A549 treated with CORT108297 at 1 μM for 4 hours (cell line): ENCODE results near the gene KBTBD13. TPM values are rescaled to one million over a fixed set of nuclear protein-coding genes. Genes with fewer than 3 reads are reported as not detected.

Experiments used
- total RNA-seq: library from RNA; stranded (reverse); fragments of 200-300 nt; extraction: Qiagen RNA extraction; gene quantifications from 5 replicates; pipeline ENCODE4 v1.2.3, GENCODE V29; 2022

Gene KBTBD13
- total RNA-seq = not detected in 5 replicates

DNA sequence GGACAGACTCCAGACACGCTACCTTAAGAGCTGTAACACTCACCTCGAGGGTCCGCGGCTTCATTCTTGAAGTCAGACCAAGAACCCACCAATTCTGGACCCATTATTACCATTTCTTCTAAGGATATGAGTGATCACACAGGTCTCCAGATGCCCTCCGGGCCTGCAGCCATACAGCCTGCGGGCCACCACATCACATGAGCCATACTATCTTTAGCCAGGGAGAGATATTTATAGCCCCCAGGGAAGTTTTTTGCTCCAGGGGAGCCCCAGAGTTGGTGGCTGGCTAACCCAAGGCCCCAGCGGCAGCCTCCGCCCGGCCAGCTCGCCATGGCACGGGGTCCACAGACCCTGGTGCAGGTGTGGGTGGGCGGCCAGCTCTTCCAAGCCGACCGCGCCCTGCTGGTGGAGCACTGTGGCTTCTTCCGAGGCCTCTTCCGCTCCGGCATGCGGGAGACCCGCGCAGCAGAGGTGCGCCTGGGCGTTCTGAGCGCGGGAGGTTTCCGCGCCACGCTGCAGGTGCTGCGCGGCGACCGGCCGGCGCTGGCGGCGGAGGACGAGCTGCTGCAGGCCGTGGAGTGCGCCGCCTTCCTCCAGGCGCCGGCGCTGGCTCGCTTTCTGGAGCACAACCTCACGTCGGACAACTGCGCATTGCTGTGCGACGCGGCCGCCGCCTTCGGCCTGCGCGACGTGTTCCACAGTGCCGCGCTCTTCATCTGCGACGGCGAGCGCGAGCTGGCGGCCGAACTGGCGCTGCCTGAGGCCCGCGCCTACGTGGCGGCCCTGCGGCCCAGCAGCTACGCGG, at the start of gene KBTBD13:
TSS of gene KBTBD13 (plus strand) at position 261 of the 805 bp plus-strand sequence. CDS start at position 331, 70 bp downstream.

DNA sequence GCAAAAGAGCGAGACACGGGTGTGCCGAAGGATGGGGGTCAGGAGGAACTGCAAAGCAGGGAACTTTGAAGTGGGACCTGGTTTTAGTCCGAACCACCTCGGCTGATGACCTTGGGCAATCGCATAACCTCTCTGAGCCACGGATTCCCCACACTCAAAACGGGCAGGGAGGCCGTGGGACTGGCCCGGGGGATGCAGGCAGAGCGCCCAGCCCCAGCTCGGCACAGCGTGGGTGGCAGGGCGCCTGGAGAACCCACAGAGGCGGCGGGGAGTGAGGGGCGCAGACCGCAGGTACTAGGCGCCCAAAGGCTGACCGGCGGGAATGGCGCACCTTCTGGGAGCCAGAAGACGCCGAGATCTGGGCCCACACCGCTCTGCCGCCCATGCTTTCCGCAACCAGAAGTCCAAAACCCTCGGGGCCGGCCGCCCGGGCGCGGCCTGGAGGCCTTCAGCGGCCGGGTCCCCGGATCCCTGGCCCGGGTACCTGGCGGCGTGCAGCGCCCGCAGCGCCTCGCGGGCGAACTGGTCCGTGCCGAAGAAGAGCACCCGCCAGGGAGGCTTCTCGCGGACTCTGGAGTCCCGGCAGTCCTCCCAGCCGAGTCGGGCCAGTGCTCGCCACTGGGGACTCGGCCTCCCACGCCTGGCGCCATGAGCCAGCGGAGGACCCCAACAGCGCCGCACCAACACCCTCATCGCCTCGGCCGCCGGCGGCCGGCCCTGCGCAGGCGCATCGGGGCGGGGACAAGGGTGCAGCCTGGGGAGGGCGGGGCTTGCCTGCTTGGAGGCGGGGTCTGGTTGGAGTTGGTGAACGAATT, 47.4 kb upstream of the KBTBD13 start, which contains the start of gene MTFMT:
TSS of gene MTFMT (minus strand) at position 719 of the 815 bp plus-strand sequence. CDS start at position 693, 26 bp downstream.

DNA sequence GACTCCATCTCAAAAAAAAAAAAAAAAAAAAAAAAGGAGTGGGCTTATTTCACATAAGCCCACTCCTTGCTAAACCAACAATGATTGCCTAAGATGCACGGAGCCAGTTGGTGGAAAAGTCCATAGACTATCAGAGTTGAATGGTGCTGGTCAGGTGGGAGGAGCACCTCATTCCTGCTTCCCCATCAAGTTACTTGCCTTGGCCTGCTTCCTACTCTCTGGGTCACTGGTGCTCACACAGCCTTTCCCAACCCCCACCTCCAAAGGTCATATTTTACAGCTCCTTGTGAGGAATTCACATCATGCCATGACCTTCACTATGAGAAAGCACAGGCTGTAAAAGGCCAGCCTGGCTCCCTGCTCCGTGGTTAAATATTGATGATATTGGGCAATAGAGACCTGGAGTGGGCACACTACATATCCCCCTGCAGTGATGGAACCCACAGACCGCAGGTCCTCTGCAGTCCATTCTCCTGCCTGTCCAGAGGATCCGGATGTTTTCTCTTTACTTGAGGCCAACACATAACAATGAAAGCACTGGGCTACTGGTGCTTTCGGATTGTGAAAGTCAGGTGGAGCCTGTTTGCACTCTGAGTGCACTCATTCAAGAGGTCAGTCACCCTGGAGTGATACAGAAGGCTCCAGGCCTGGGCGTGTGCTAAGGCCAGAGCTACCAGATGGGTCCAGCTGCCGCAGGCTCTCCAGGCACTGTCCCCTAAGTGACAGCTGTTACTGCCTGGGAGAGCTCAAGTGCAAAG, 31.6 kb upstream of the KBTBD13 start, which contains the start of gene SLC51B:
TSS of gene SLC51B (plus strand) at position 664 of the 758 bp plus-strand sequence. CDS start 4,618 bp downstream, outside the sequence.

DNA sequence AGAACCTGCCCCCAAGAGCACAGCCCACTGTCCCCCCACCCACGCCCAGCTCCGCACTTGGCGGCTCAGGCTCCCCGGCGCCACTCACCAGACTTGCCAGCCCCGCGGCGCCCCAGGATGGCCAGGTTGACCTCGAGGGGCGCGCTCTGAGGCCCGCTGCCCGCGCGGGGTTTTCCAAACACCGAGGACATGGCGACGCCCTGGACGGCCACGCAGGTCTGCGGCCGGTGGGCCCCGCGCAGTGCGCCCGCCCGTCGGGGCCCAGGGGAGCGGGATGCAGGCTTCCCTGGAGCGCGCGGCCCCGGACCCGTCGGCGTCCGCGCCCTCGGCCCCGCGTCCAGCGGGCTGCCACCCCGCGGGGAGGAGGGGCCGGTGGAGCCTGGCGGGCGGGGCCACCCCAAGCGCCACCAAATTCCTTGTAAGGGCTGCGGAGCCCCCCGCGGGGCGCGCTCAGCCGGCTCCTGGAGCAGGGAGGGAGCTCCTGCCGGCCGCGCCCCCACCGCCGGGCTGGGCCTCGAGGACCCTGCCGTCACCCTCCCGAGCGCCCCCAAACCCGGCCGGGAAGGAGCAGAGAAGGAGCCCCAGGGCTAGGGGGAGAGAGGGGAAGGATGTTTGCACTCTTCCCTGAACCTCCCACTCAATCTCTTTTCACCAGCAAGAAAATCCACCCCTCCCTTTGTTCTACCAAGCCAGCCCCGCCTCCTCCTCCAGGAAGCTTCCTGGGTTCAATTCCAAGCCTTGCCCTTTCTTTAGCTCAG, 8.7 kb upstream of the KBTBD13 start, which contains the start of gene RASL12:
TSS of gene RASL12 (minus strand) at position 347 of the 758 bp plus-strand sequence. CDS start at position 191, 156 bp downstream.

DNA sequence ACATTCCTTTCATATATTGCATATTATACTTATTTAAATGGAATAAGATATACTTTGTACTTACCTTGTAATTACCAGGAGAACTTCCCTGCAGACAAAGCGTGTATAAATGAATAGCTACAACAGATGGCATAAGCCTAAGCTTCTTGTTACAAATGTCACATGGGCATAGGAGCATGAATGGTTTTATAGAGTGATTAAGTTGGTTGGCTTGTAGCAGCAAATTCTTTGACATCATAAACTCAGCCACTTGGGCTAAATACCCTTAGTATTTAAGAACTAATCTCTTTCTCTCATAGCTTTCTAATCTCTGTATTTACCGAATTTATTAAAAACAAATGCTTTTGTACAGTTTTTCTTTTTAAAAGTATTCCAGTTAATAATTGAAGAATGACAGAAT, 38.5 kb downstream of the KBTBD13 start, which contains the start of gene UBAP1L:
TSS of gene UBAP1L (minus strand) at position 115 of the 400 bp plus-strand sequence. CDS start 8,985 bp downstream, outside the sequence.

Other genes starting within 250 kb of the KBTBD13 start
- 5.3 to 6.2 TPM (median 5.7 TPM) in 5 replicates for gene PLEKHO2, start 234.8 kb upstream of the KBTBD13 start, total RNA-seq
- 1.5 to 2.0 TPM (median 1.6 TPM) in 5 replicates for gene ANKDD1A, start 164.8 kb upstream of the KBTBD13 start, total RNA-seq
- gene SPG21, start 86.8 kb upstream of the KBTBD13 start, total RNA-seq = 120 to 134 TPM (median 125 TPM) in 5 replicates
- gene MTFMT, start 47.1 kb upstream of the KBTBD13 start, total RNA-seq = 25.0 to 28.1 TPM (median 26.6 TPM) in 5 replicates
- gene SLC51B, start 31.4 kb upstream of the KBTBD13 start, total RNA-seq = 11.4 to 16.4 TPM (median 12.7 TPM) in 5 replicates
- 0.06 to 0.16 TPM (median 0.12 TPM) in 5 replicates for gene RASL12, start 8.8 kb upstream of the KBTBD13 start, total RNA-seq
- gene UBAP1L, start 38.5 kb downstream of the KBTBD13 start, total RNA-seq = 0.53 to 1.1 TPM (median 0.91 TPM) in 5 replicates
- gene PDCD7, start 57.1 kb downstream of the KBTBD13 start, total RNA-seq = 25.5 to 27.7 TPM (median 26.8 TPM) in 5 replicates
- gene CLPX, start 108.6 kb downstream of the KBTBD13 start, total RNA-seq = 35.0 to 61.0 TPM (median 47.0 TPM) in 5 replicates
- gene CILP, start 134.7 kb downstream of the KBTBD13 start, total RNA-seq = 0.06 to 0.09 TPM (median 0.07 TPM) in 5 replicates
- gene PARP16, start 210.1 kb downstream of the KBTBD13 start, total RNA-seq = 9.7 to 11.7 TPM (median 10.3 TPM) in 5 replicates
- not detected in 5 replicates for gene RNU5A-1, start 219.3 kb downstream of the KBTBD13 start, total RNA-seq
- gene RNU5B-1, start 227.9 kb downstream of the KBTBD13 start, total RNA-seq = not detected in 5 replicates